T-helper 2 cell treated with Interferon-gamma antibody and Interleukin-4, amounts not matched to agents 5 μg/mL and 100 μg/mL, for 36 hours (primary cell): Measurements from ENCODE around the gene TMEM270.

Experiments used
- DNase-seq: peaks from one replicate; pipeline ENCODE4 v3.0.0; 2021; ENCODE audit warnings: low spot score
- H3K27ac Mint-ChIP-seq: one replicate; pipeline ENCODE4 v1.8.0; 2021; ENCODE audit warnings: mild to moderate bottlenecking, mixed read lengths
- H3K27me3 Mint-ChIP-seq: one replicate; pipeline ENCODE4 v1.8.0; 2021; ENCODE audit warnings: low read depth, mixed read lengths
- H3K36me3 Mint-ChIP-seq: one replicate; pipeline ENCODE4 v1.8.0; 2021; ENCODE audit warnings: low read depth, mixed read lengths
- H3K4me1 Mint-ChIP-seq: one replicate; pipeline ENCODE4 v1.8.0; 2021; ENCODE audit warnings: low read depth, mixed read lengths
- H3K4me3 Mint-ChIP-seq: one replicate; pipeline ENCODE4 v1.8.0; 2022; ENCODE audit warnings: mild to moderate bottlenecking, moderate library complexity, mixed read lengths
- H3K9me3 Mint-ChIP-seq: one replicate; pipeline ENCODE4 v1.8.0; 2021; ENCODE audit warnings: mixed read lengths

Gene TMEM270

DNA sequence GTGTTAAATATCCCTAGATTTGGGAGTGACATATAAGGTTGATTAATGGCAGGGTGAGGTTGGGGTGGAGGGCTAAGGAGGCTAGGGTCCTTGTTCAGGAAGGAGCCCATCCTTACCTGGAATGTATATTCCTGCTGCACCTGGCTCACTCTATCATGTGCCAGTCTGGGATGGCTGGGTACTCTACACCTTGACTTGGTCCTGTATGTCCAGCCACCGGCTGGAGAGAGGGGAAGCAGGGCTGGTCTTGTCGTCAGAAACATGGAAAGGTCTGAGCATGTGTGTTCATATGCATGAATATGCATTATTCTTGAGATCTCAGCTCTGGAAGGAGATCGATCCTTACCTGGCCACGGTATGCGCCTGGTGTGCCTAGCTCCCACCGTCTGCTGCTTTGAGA is 33.2 kb downstream of the TMEM270 start:
- no peak overlapping the region for H3K27ac Mint-ChIP-seq
- H3K9me3 Mint-ChIP-seq: no peaks in the 10 kb centered on the region
- no peak overlapping the region for H3K4me3 Mint-ChIP-seq
- H3K36me3 Mint-ChIP-seq: no peaks in the 10 kb centered on the region
- peaks cover 2% of the 10 kb centered on the region for H3K27me3 Mint-ChIP-seq
- peaks cover 3% of the 10 kb centered on the region for H3K4me1 Mint-ChIP-seq
- DNase-seq: no peak

DNA sequence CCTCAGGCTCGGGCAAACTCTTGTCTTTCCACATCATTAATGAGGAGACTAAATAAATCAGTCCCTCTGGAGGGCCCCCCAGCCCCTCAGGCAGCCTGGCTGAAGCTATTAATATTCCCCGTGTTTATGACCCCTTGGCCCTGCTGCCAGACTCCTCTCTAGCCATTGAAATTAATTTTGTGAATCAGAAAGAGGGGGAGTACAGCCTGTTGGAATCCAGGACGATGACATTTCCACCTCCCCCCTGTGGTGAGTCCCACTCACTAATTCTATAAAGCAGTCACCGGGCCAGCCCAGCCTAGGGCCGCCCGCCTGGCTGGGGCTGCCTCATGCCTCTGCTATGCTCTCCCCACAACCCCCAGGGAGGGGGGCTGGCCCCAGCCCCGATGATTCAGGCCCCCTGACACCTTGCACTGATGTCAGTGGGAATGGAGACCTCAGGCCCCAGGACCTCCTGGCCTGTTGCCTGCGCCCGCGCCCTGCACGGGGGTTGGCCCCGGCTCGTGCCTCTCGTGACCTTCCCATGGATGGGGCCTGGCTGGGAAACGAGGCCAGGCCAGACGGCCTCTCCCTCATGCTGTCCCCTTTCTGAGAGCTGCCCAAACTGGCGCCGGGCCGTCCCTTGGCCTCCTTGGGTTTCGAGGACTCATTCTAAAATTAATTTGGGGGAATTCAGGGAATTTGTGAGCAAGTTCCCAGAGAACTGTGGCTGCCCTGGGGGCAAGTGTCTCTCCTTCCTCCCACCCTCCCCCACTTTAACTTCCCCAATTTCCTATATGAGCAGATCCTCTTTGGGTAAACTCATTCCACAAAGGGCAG is 34.0 kb downstream of the TMEM270 start:
- H3K4me3 Mint-ChIP-seq: no peak overlapping the region
- no peaks in the 10 kb centered on the region for H3K9me3 Mint-ChIP-seq
- no peak for DNase-seq
- no peak overlapping the region for H3K27ac Mint-ChIP-seq
- H3K27me3 Mint-ChIP-seq: peaks cover 2% of the 10 kb centered on the region
- H3K36me3 Mint-ChIP-seq: no peaks in the 10 kb centered on the region
- peaks cover 3% of the 10 kb centered on the region for H3K4me1 Mint-ChIP-seq

DNA sequence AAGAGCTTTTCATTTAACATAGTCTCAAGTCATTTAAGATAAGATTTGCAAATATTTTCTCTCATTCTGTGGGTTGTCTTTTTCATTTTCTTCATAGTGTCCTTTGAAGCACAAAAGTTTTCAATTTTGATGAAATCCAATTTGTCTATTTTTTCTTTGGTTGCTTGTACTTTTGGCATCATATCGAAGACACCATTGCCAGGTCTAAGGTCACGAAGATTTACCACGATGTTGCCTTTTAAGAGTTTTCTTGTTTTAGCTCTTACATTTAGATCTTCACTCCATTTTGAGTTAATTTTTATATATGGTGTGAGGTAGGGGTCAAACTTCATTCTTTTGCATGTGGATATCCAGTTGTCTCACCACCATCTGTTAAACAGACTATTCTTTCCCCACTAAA is 34.7 kb downstream of the TMEM270 start:
- no peak overlapping the region for H3K4me3 Mint-ChIP-seq

DNA sequence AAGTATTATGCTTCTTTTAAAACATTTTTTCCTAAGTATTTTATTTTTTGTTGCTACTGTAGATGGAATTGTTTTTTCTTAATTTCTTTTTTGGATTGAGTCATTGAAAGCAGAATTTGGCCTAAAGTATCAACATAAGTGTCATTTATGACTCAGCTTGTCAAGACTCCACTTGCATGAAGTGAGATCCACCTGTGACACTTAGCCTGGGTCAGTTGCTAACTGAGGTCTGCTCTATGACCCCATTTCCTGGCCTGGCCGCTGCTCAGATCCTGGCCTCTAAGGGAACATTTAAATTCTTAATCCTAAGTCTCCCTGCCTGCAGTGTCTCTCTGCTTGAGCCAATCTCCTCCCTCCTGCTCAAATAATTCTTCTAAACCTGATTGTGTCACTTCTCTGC is 35.5 kb downstream of the TMEM270 start:
- DNase-seq: no peak
- Mint-ChIP-seq H3K27me3 (peaks cover 2% of the 10 kb centered on the region), H3K4me1 (no peaks in the 10 kb centered on the region), H3K4me3 (no peak overlapping the region), H3K36me3 (no peaks in the 10 kb centered on the region), H3K9me3 (no peaks in the 10 kb centered on the region), H3K27ac (no peak overlapping the region)

More for the DNA sequence above, 34.7 kb downstream of the TMEM270 start:
- no peak for DNase-seq
- Mint-ChIP-seq H3K27me3 (peaks cover 2% of the 10 kb centered on the region), H3K4me1 (peaks cover under 1% of the 10 kb centered on the region), H3K36me3 (no peaks in the 10 kb centered on the region), H3K27ac (no peak overlapping the region), H3K9me3 (no peaks in the 10 kb centered on the region)

DNA sequence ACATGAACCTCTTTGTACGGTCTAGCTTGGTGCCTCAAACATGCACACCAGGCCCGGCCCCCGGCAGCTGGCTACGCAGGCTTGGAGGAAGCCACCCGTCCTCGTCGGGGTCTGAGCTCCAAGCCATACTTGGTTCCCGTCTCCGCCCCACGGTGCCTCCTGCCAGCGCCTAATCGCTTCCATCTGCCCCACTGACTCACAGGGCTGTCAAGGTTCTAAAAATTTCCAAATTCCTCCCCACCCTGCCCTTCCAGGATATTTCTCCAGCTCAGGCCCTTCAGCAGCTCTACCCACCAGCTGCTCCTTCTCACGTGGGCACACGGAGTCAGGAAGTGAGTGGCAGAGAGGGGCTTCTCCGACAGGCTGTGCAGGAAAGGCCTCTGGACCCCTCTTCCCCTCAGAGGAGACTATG is 38.8 kb downstream of the TMEM270 start:
- H3K9me3 Mint-ChIP-seq: no peaks in the 10 kb centered on the region
- no peaks in the 10 kb centered on the region for H3K27me3 Mint-ChIP-seq
- no peak overlapping the region for H3K27ac Mint-ChIP-seq
- no peak overlapping the region for H3K4me3 Mint-ChIP-seq
- H3K36me3 Mint-ChIP-seq: no peaks in the 10 kb centered on the region
- no peaks in the 10 kb centered on the region for H3K4me1 Mint-ChIP-seq
- no peak for DNase-seq

DNA sequence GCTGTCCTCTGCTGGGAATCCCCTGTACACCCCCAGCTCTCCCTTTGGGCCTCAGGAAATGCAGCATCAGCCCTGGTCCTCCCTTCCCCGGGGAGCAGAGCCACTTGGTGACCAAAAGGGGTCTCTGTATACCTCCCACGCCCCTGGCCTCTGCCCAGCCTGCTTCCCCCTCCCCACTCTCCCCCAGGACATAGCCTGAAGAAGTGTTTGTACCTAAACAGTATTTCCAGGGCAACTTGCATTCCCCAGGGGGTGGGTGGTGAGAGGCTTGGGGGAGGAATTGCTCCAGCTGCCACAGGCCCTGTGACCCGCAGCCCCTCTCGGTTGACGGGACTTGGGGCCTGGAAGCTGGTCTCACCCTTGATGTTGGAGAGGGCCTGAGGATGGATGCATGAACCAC is 39.3 kb downstream of the TMEM270 start:
- Mint-ChIP-seq H3K27ac (no peak overlapping the region), H3K4me3 (no peak overlapping the region), H3K9me3 (no peaks in the 10 kb centered on the region), H3K36me3 (no peaks in the 10 kb centered on the region), H3K4me1 (no peaks in the 10 kb centered on the region), H3K27me3 (no peaks in the 10 kb centered on the region)
- DNase-seq: no peak

DNA sequence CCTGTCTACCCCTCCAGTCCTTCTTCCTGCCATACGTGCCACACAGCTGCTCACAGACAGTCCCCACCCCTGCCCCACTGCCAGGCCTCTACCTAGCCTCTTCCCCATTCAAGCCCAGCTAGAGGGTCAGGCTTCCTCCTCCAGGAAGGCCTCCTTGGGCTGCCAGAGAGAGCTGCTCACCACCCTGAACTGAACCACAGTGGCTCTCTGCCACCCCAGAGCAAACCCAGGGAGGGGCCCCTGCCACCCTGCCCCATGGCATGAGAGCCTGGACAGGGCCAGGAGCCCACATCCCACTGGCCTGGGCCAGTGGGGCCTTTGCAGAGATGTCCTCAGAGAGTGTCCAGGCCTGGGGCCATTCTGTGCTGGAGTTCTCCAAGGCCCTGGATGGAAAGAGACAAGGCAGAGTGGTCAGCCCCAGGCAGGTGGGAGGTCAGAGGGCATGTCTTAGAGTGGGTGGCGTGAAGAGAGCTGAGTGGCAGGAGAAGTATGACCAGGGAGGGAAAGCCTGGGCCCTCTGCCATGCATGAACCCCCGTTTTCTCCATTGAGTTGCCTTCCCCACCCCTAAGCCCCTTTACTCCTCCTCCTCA is 40.4 kb downstream of the TMEM270 start:
- no peaks in the 10 kb centered on the region for H3K36me3 Mint-ChIP-seq
- H3K27ac Mint-ChIP-seq: no peak overlapping the region
- H3K27me3 Mint-ChIP-seq: no peaks in the 10 kb centered on the region
- H3K9me3 Mint-ChIP-seq: no peaks in the 10 kb centered on the region
- H3K4me1 Mint-ChIP-seq: no peaks in the 10 kb centered on the region
- DNase-seq: no peak
- no peak overlapping the region for H3K4me3 Mint-ChIP-seq

DNA sequence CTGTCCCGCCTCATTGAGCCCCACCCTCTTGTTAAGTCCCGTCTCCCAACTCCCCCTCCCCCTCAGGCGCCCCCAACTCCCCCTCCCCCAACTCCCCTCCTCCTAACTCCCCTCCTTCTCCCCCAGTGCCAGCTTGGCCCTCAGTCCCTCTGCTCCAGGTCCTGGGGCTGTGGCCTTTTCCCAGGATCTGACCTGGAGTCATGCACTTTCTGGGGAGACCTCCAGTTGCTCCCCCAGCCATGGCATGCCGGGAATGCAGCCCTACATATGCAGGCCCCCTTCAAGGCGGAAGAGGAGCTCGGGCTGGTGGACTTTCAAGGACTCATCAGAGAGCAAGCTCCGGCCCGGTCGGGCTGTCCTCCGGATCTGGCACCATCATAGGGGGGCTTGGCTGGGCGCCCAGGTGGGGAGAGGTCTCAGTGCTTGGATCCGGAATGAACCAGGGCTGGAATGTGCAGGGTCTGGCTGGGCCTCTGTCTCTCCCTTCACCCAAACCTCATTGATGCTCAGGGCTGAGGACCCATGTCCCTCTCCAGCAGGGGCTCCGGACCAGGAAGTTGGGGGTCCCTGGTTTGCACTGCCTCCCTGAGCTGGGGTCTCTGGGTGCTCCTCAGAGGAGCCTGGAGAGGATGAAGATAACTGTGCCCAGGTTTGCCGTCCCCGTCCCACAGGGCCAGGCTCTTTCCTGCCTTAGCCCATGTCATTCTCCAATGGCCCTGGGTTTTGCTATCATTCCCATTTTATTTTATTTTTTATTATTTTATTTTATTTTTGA is 41.1 kb downstream of the TMEM270 start:
- Mint-ChIP-seq H3K4me1 (no peaks in the 10 kb centered on the region), H3K9me3 (no peaks in the 10 kb centered on the region), H3K27me3 (no peaks in the 10 kb centered on the region), H3K36me3 (no peaks in the 10 kb centered on the region), H3K27ac (no peak overlapping the region), H3K4me3 (no peak overlapping the region)
- DNase-seq: no peak

DNA sequence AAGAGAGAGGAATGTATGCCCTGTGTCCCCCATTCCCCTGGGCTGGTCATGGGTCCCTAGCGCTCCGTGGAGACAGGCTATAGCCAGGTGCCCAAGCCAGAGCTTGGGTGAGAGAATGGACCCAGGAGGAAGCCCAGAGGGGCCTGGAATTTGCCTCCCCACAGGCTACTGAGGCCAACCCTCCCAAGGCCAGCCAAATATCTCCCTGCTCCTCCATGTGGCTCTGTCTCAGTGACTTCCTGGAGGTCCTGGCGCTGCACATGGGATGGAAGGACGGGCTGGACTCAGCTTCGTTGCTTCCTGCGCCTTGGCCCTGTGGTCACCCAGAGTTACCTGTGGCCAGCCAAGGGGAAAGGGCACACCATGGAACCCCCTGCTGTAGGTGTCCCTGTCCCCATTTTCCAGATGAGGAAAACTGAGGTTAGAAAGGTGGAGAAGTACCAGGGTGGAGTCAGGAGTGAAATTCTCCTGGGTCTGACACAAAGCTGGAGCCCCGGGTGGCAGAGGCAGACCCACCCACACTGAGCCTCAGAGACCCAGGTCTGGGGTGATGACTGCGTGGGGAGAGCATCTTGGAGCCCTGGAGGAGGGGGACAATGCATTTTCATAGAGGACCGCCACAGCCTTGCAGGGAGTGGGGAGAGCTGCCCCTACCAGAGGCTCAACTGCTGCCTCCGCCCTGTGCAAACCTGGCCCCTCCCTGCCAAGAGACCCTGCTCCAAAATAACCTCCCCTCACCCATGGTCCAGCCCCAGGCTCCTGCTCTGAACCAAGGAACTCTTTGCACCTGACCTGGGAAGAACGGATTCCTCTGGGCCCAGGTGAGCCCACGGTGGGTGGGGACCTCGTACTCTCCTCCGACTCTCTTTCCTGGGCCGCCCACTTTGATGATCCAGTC is 42.6 kb downstream of the TMEM270 start:
- H3K27me3 Mint-ChIP-seq: no peaks in the 10 kb centered on the region
- no peaks in the 10 kb centered on the region for H3K36me3 Mint-ChIP-seq
- no peak overlapping the region for H3K27ac Mint-ChIP-seq
- H3K4me3 Mint-ChIP-seq: no peak overlapping the region
- H3K4me1 Mint-ChIP-seq: no peaks in the 10 kb centered on the region
- no peak for DNase-seq
- no peaks in the 10 kb centered on the region for H3K9me3 Mint-ChIP-seq

DNA sequence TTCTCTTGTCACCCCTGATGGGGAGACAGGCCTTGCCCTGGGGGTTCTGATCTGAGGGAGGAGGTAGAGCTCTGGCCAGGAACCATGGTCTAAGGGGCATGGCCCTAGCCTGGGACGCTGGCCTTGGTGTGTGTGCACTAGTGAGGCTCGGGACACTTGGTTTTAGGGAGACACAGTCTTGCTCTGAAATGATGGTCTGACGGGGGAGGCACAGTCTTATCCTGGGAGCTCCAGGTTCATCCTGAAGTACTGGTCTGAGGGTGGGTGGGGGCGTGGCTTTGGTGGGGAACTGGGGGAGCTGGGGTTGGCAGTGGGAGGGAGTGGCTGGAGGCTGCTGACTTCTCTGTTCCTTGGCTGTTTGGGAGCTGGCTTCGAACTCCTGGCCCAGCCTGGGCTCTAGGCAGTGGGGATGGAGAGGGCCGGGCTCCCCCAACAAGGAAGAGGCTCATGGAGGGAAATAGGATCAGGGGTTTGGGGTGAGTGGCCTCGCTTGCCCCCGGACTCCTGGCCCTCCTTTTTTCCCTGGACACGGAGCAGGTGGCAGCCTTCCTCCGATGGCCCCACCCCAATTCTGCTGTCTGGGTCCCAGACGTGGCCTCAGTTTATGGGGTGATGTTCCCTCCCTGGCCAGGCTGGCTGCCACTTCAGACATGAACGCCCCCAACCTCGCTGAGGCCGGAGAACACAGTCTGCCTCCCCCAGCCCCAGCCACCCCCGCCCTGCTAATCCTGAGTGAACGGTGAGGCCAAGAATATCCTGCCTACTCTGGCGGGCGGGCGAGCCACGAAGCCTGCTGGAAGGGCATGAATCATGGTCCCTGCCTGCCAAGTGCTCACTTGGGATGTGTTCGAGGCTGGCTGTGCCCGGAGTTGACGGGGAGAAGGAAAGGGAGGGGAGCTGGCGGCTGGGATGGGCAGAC is 43.5 kb downstream of the TMEM270 start:
- Mint-ChIP-seq H3K27ac (no peak overlapping the region), H3K27me3 (no peaks in the 10 kb centered on the region), H3K4me1 (no peaks in the 10 kb centered on the region), H3K9me3 (no peaks in the 10 kb centered on the region), H3K36me3 (no peaks in the 10 kb centered on the region), H3K4me3 (no peak overlapping the region)
- DNase-seq: no peak

DNA sequence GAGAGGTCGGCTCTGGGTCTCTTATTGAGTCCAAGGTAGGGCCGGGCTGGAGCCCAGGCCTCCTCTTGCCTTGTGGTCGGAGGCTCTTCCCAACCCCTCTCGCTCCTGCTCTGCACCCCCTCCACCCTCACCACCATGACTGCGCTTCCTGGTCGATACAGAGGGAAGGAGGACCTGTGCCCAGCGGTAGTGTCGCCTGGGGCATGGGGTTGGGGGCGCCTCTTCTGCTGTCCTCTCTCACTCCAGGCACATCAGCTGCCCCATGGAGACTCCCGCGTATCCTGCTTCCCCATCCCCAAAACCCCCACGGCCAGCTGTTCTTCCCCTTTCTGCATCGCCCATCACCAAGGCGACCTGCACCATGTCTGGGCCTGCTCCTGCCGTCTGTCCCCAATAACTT is 44.4 kb downstream of the TMEM270 start:
- H3K9me3 Mint-ChIP-seq: no peaks in the 10 kb centered on the region
- no peak for DNase-seq

DNA sequence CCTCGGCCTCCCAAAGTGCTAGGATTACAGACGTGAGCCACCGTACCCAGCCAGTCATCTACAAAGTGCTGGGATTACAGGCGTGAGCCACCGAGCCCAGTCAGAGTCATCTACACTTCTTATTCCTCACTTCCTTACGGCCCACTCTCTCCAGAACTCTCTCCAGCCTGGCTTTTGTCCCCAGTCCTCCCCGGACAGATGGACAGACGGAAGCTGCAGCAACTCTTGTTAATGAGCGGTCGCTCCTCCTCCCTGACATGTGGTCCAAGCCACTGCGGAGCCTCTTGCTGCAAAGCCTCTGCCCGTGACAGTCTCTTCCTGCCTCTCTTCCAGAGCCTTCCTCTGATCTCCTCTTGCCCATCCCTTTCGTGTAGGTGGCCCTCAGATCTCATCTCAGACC is 45.9 kb downstream of the TMEM270 start:
- DNase-seq: no peak
- H3K4me1 Mint-ChIP-seq: no peaks in the 10 kb centered on the region
- H3K36me3 Mint-ChIP-seq: no peaks in the 10 kb centered on the region
- H3K4me3 Mint-ChIP-seq: no peak overlapping the region
- no peaks in the 10 kb centered on the region for H3K9me3 Mint-ChIP-seq
- no peak overlapping the region for H3K27ac Mint-ChIP-seq
- H3K27me3 Mint-ChIP-seq: no peaks in the 10 kb centered on the region

More for the DNA sequence above, 44.4 kb downstream of the TMEM270 start:
- Mint-ChIP-seq H3K4me1 (no peaks in the 10 kb centered on the region), H3K4me3 (no peak overlapping the region), H3K36me3 (no peaks in the 10 kb centered on the region), H3K27ac (no peak overlapping the region), H3K27me3 (no peaks in the 10 kb centered on the region)
